Measurements from ENCODE around the gene TMPRSS9.

TMPRSS9 gene

DNA sequence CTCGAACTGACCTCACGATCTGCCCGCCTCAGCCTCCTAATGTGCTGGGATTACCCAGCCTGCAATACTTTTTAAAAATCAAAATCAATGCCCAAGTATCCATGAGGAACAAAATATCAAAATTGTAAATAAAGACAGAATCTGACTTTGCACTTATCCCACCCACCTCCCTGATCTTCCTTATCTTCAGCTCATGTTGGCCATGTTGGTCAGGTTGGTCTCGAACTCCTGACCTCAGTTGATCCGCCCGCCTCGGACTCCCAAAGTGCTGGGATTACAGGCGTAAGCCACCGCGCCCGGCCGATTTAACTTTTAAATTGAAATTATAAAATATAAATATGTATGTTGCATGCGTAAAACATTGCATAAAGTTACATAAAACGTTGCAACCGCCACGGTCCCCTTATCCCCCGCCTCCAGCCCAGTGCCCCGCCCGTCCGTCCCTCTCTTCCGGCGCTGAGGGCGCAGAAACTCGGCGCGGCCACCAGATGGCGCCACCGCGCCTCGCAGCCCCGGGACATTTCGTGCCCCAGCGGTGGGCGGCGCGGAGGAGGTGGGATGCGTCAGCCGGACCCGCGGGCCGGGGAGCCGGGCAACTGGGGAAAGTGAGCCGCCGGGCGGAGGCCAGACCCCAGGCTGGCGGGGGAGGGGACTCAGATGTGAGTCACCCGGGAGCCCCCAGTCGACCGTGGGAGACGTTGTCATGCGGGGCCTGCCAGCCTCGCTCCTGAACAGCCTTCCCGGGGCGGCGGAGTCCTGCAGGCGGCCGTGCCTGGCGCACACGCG is 114.4 kb downstream of the TMPRSS9 start:
- peak overlapping the region; percentile 95 for H3K4me3 ChIP-seq (replicated peaks; ENCODE audit: low read depth, low read length)
- DNase-seq (ENCODE audit: extremely low read depth, low read depth): no peak
- TF ChIP-seq, protein P1, sequence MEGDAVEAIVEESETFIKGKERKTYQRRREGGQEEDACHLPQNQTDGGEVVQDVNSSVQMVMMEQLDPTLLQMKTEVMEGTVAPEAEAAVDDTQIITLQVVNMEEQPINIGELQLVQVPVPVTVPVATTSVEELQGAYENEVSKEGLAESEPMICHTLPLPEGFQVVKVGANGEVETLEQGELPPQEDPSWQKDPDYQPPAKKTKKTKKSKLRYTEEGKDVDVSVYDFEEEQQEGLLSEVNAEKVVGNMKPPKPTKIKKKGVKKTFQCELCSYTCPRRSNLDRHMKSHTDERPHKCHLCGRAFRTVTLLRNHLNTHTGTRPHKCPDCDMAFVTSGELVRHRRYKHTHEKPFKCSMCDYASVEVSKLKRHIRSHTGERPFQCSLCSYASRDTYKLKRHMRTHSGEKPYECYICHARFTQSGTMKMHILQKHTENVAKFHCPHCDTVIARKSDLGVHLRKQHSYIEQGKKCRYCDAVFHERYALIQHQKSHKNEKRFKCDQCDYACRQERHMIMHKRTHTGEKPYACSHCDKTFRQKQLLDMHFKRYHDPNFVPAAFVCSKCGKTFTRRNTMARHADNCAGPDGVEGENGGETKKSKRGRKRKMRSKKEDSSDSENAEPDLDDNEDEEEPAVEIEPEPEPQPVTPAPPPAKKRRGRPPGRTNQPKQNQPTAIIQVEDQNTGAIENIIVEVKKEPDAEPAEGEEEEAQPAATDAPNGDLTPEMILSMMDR (IDR thresholded peaks at IDR 0.05; ENCODE audit: low read depth, low read length, missing control alignments): peak; percentile 86

DNA sequence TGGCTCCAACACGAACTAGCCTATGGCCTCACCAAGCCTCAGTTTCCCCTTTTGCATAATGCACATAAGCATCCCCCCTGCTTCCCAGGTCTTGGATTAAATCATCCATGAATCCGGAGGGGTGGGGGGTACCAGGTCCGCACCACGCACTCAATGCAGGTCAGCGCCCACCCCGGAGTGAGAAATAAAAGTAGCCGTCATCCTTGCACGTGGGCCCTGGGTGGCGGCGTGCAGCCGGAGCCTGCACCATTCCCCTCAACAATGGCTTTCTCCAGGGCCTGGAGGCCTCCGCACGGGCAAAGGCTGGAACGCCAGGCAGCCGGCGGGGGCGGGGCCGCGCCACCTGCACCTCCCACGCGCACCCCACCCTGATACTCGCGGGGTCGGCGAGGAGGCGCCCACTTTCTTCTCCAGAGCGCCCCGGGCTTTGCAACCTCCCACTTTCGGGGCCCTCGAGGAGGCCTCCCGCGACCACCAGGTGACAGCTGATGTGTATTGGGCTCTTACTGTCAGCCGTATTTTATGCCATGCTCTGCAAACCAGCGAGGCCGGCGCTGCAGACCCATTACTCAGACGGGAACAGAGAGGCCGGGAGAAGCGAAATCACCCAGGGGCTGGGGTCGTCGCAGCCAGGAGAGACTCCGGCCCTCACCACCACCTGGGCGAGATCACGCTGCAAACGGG is 115.1 kb downstream of the TMPRSS9 start:
- peak overlapping the region; percentile 95 for H3K4me3 ChIP-seq (replicated peaks; ENCODE audit: low read depth, low read length)
- DNase-seq (ENCODE audit: extremely low read depth, low read depth): no peak
- TF ChIP-seq, protein P1 (IDR thresholded peaks at IDR 0.05; ENCODE audit: low read depth, low read length, missing control alignments): no peak
